Measurements from ENCODE around the gene TSNAX.

GRCh38 chr1:231557898-231558707, 29.6 kb downstream of the TSNAX start:
- no peak for TF ChIP-seq POLR2A (IDR thresholded peaks at IDR 0.05)
- TF ChIP-seq, protein P1, sequence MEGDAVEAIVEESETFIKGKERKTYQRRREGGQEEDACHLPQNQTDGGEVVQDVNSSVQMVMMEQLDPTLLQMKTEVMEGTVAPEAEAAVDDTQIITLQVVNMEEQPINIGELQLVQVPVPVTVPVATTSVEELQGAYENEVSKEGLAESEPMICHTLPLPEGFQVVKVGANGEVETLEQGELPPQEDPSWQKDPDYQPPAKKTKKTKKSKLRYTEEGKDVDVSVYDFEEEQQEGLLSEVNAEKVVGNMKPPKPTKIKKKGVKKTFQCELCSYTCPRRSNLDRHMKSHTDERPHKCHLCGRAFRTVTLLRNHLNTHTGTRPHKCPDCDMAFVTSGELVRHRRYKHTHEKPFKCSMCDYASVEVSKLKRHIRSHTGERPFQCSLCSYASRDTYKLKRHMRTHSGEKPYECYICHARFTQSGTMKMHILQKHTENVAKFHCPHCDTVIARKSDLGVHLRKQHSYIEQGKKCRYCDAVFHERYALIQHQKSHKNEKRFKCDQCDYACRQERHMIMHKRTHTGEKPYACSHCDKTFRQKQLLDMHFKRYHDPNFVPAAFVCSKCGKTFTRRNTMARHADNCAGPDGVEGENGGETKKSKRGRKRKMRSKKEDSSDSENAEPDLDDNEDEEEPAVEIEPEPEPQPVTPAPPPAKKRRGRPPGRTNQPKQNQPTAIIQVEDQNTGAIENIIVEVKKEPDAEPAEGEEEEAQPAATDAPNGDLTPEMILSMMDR (IDR thresholded peaks at IDR 0.05), result no peak

Measured in adrenal gland (tissue), 5 donors.